ENCODE measurements around the gene EVA1A. TPM values are rescaled to one million over a fixed set of nuclear protein-coding genes. Genes with fewer than 3 reads are reported as not detected.

EVA1A gene
- total RNA-seq, 1 donor from 2014 or later = not detected

- peaks cover 6% of the 10 kb centered on the region for H3K4me1 Mint-ChIP-seq (ENCODE audit: low read depth, unreplicated experiment)
- H3K27me3 Mint-ChIP-seq (ENCODE audit: unreplicated experiment) = peaks cover 3% of the 10 kb centered on the region
- no peak for TF ChIP-seq CTCF (IDR thresholded peaks at IDR 0.05; ENCODE audit: partially characterized antibody, unreplicated experiment)
- H3K36me3 Mint-ChIP-seq (ENCODE audit: unreplicated experiment) = no peaks in the 10 kb centered on the region
- H3K4me3 Mint-ChIP-seq (ENCODE audit: unreplicated experiment) = no peak overlapping the region
- no peak overlapping the region for H3K27ac Mint-ChIP-seq (ENCODE audit: unreplicated experiment)
- H3K9me3 Mint-ChIP-seq (ENCODE audit: unreplicated experiment) = peaks cover 3% of the 10 kb centered on the region
- DNase-seq = no peak
Measured at GRCh38 chr2:75551434-75551833, 9.3 kb downstream of the EVA1A start.

GRCh38 chr2:75549401-75550253 lies 11.1 kb downstream of the EVA1A start:
- H3K27me3 Mint-ChIP-seq (ENCODE audit: unreplicated experiment) = peaks cover 3% of the 10 kb centered on the region
- H3K36me3 Mint-ChIP-seq (ENCODE audit: unreplicated experiment) = no peaks in the 10 kb centered on the region
- H3K4me1 Mint-ChIP-seq (ENCODE audit: low read depth, unreplicated experiment) = no peaks in the 10 kb centered on the region
- H3K9me3 Mint-ChIP-seq (ENCODE audit: unreplicated experiment) = peaks cover 3% of the 10 kb centered on the region
- TF ChIP-seq CTCF (IDR thresholded peaks at IDR 0.05; ENCODE audit: partially characterized antibody, unreplicated experiment) = no peak
- no peak overlapping the region for H3K27ac Mint-ChIP-seq (ENCODE audit: unreplicated experiment)
- DNase-seq = no peak
- no peak overlapping the region for H3K4me3 Mint-ChIP-seq (ENCODE audit: unreplicated experiment)

GRCh38 chr2:75548036-75548573 lies 12.6 kb downstream of the EVA1A start:
- H3K4me3 Mint-ChIP-seq (ENCODE audit: unreplicated experiment) = no peak overlapping the region
- DNase-seq = no peak
- H3K9me3 Mint-ChIP-seq (ENCODE audit: unreplicated experiment) = peaks cover 3% of the 10 kb centered on the region
- TF ChIP-seq CTCF (IDR thresholded peaks at IDR 0.05; ENCODE audit: partially characterized antibody, unreplicated experiment) = no peak
- no peaks in the 10 kb centered on the region for H3K4me1 Mint-ChIP-seq (ENCODE audit: low read depth, unreplicated experiment)
- peaks cover 3% of the 10 kb centered on the region for H3K27me3 Mint-ChIP-seq (ENCODE audit: unreplicated experiment)
- H3K27ac Mint-ChIP-seq (ENCODE audit: unreplicated experiment) = no peak overlapping the region
- no peaks in the 10 kb centered on the region for H3K36me3 Mint-ChIP-seq (ENCODE audit: unreplicated experiment)

GRCh38 chr2:75547345-75548035 lies 13.2 kb downstream of the EVA1A start:
- H3K9me3 Mint-ChIP-seq (ENCODE audit: unreplicated experiment) = no peaks in the 10 kb centered on the region
- DNase-seq = no peak
- no peaks in the 10 kb centered on the region for H3K4me1 Mint-ChIP-seq (ENCODE audit: low read depth, unreplicated experiment)
- no peak for TF ChIP-seq CTCF (IDR thresholded peaks at IDR 0.05; ENCODE audit: partially characterized antibody, unreplicated experiment)
- no peaks in the 10 kb centered on the region for H3K36me3 Mint-ChIP-seq (ENCODE audit: unreplicated experiment)
- H3K27ac Mint-ChIP-seq (ENCODE audit: unreplicated experiment) = no peak overlapping the region
- no peak overlapping the region for H3K4me3 Mint-ChIP-seq (ENCODE audit: unreplicated experiment)
- peaks cover 3% of the 10 kb centered on the region for H3K27me3 Mint-ChIP-seq (ENCODE audit: unreplicated experiment)
